ENCODE data around the gene ARHGAP44. TPM values are rescaled to one million over a fixed set of nuclear protein-coding genes. Genes with fewer than 3 reads are reported as not detected.

The ARHGAP44 gene
- total RNA-seq, 2 experiments from 2014 or later = not detected

DNA sequence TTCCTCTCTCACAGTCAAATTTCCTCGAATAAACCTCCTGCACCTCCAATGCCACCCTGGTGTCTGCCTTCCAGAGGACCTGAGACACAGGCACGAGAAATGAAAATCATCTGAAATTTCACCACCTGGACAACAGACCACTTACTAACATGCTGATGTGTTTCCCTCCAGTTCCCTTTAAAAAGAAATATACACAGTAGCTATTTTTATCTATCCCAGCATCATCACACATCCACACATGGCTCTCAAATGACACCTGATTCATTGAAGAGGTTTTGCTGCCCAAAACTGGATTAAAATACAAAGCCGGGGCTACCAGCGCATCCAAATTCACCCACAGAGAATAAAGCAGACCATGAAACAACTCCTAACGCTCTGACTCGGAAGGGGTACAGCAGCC lies 214.6 kb downstream of the ARHGAP44 start:
- no peak overlapping the region for H3K27ac ChIP-seq (ENCODE audit: low read depth in 1 of 2, low read length in 2 of 2)
- H3K4me1 ChIP-seq (ENCODE audit: insufficient read depth, low read length) = no peaks in the 10 kb centered on the region
- no peak overlapping the region for H3K4me3 Mint-ChIP-seq
- no peak for ATAC-seq (ENCODE audit: poor library complexity)
- H3K9me3 Mint-ChIP-seq = no peaks in the 10 kb centered on the region
- peaks cover 64% of the 10 kb centered on the region for H3K36me3 Mint-ChIP-seq (ENCODE audit: low read depth)
- ChIA-PET CTCF (no interaction called here), POLR2A (interaction anchor here (1.2 kb wide), 1 partner anchor 14 kb away, joined by 6 read pairs; the partner anchor contains the start of gene ELAC2)
- peaks cover 85% of the 10 kb centered on the region for H3K36me3 ChIP-seq (ENCODE audit: insufficient read depth, low read length)
- H3K4me3 ChIP-seq (ENCODE audit: low read length) = no peak overlapping the region
- H3K27me3 ChIP-seq (ENCODE audit: control insufficient read depth in 1 of 2, insufficient read depth in 2 of 2, low read length in 2 of 2) = no peaks in the 10 kb centered on the region
- no peaks in the 10 kb centered on the region for H3K27me3 Mint-ChIP-seq
- no peak overlapping the region for H3K27ac Mint-ChIP-seq
- peaks cover 8% of the 10 kb centered on the region for H3K4me1 Mint-ChIP-seq (ENCODE audit: low read depth)
- no peak for DNase-seq
- TF ChIP-seq, protein P1, sequence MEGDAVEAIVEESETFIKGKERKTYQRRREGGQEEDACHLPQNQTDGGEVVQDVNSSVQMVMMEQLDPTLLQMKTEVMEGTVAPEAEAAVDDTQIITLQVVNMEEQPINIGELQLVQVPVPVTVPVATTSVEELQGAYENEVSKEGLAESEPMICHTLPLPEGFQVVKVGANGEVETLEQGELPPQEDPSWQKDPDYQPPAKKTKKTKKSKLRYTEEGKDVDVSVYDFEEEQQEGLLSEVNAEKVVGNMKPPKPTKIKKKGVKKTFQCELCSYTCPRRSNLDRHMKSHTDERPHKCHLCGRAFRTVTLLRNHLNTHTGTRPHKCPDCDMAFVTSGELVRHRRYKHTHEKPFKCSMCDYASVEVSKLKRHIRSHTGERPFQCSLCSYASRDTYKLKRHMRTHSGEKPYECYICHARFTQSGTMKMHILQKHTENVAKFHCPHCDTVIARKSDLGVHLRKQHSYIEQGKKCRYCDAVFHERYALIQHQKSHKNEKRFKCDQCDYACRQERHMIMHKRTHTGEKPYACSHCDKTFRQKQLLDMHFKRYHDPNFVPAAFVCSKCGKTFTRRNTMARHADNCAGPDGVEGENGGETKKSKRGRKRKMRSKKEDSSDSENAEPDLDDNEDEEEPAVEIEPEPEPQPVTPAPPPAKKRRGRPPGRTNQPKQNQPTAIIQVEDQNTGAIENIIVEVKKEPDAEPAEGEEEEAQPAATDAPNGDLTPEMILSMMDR (IDR thresholded peaks at IDR 0.05) = no peak
- intact Hi-C loops (cut with DNase I, micrococcal nuclease) = loop anchor here in 1 of 2 experiments (5.0 kb wide), 1 partner anchor 822 kb away; no protein-coding TSS in a partner anchor
- no peaks in the 10 kb centered on the region for H3K9me3 ChIP-seq (ENCODE audit: control insufficient read depth in 1 of 2, insufficient read depth in 1 of 2, low read length in 2 of 2)

DNA sequence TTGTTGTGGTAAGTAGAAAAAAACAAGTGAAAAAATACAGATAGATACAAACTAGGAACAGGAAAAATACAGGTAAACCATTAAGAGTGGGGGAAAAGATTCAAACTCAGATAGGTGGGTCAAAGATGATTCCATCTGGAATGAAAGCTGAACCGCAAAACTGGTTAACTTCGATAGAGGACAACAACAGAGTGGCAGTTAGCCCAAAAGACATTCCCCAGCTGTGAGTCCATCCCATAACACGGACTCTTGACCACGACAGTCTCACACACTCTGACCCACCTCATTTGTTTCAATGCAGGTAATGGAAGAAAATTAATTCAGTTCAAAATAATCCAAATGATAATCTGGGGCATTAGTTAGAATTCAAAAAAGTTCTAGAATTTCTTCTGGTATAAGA lies 215.0 kb downstream of the ARHGAP44 start:
- peaks cover 62% of the 10 kb centered on the region for H3K36me3 Mint-ChIP-seq (ENCODE audit: low read depth)
- H3K27me3 ChIP-seq (ENCODE audit: control insufficient read depth in 1 of 2, insufficient read depth in 2 of 2, low read length in 2 of 2) = no peaks in the 10 kb centered on the region

DNA sequence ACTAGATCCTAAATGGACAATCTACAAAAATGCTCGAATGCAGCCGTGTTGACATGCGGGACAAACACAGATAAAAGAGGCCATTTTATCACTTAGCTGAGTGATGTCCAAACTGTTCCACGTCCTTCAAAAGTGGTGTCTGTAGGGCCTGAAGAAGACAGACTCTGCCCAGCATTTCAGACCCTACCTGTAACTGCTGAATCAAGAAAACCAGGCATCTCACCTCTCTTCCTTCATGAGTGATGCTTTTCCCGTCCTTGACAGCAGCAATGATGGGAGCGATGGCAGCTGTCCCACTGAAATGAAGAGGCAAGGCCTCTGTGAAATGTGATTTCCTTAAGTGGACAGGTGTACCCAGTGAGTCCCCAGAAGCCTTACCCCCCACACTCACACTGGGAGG lies 216.2 kb downstream of the ARHGAP44 start:
- H3K4me1 Mint-ChIP-seq (ENCODE audit: low read depth) = peaks cover 8% of the 10 kb centered on the region
- TF ChIP-seq, protein P1 (IDR thresholded peaks at IDR 0.05) = no peak
- intact Hi-C loops (cut with DNase I, micrococcal nuclease) = no loop called here
- peaks cover 65% of the 10 kb centered on the region for H3K36me3 Mint-ChIP-seq (ENCODE audit: low read depth)
- no peak for DNase-seq
- H3K36me3 ChIP-seq (ENCODE audit: insufficient read depth, low read length) = peaks cover 80% of the 10 kb centered on the region
- no peaks in the 10 kb centered on the region for H3K4me1 ChIP-seq (ENCODE audit: insufficient read depth, low read length)
- no peak for ATAC-seq (ENCODE audit: poor library complexity)
- POLR2A ChIA-PET = no interaction called here
- CTCF ChIA-PET = no interaction called here
- H3K9me3 ChIP-seq (ENCODE audit: control insufficient read depth in 1 of 2, insufficient read depth in 1 of 2, low read length in 2 of 2) = no peaks in the 10 kb centered on the region
- H3K27ac ChIP-seq (ENCODE audit: low read depth in 1 of 2, low read length in 2 of 2) = no peak overlapping the region
- H3K4me3 ChIP-seq (ENCODE audit: low read length) = no peak overlapping the region
- H3K27me3 ChIP-seq (ENCODE audit: control insufficient read depth in 1 of 2, insufficient read depth in 2 of 2, low read length in 2 of 2) = no peaks in the 10 kb centered on the region
- H3K27ac Mint-ChIP-seq = no peak overlapping the region
- H3K9me3 Mint-ChIP-seq = no peaks in the 10 kb centered on the region
- H3K27me3 Mint-ChIP-seq = no peaks in the 10 kb centered on the region
- H3K4me3 Mint-ChIP-seq = no peak overlapping the region

More for the DNA sequence above, 215.0 kb downstream of the ARHGAP44 start:
- DNase-seq = no peak
- TF ChIP-seq, protein P1 (IDR thresholded peaks at IDR 0.05) = no peak
- intact Hi-C loops (cut with DNase I, micrococcal nuclease) = loop anchor here in 1 of 2 experiments (5.0 kb wide), 1 partner anchor 822 kb away; no protein-coding TSS in a partner anchor
- H3K4me1 Mint-ChIP-seq (ENCODE audit: low read depth) = peaks cover 8% of the 10 kb centered on the region
- H3K4me3 Mint-ChIP-seq = no peak overlapping the region
- ATAC-seq (ENCODE audit: poor library complexity) = no peak
- no peaks in the 10 kb centered on the region for H3K27me3 Mint-ChIP-seq
- ChIA-PET CTCF (no interaction called here), POLR2A (interaction anchor here (1.2 kb wide), 1 partner anchor 13 kb away, joined by 6 read pairs; the partner anchor contains the start of gene ELAC2)
- H3K36me3 ChIP-seq (ENCODE audit: insufficient read depth, low read length) = peaks cover 83% of the 10 kb centered on the region
- H3K4me1 ChIP-seq (ENCODE audit: insufficient read depth, low read length) = no peaks in the 10 kb centered on the region
- H3K4me3 ChIP-seq (ENCODE audit: low read length) = no peak overlapping the region
- H3K27ac Mint-ChIP-seq = no peak overlapping the region
- no peaks in the 10 kb centered on the region for H3K9me3 ChIP-seq (ENCODE audit: control insufficient read depth in 1 of 2, insufficient read depth in 1 of 2, low read length in 2 of 2)
- H3K9me3 Mint-ChIP-seq = no peaks in the 10 kb centered on the region
- H3K27ac ChIP-seq (ENCODE audit: low read depth in 1 of 2, low read length in 2 of 2) = no peak overlapping the region

Data from CD4-positive, alpha-beta T cell (primary cell).